Head of caudate nucleus (tissue), 42 donors: Measurements from ENCODE around the gene ZNF83.
"Not testable (repeated sequence)": the region's sequence is repeated elsewhere in the genome, so short reads cannot be mapped to it uniquely, and the experiment has no call there.

Experiments used
- DNase-seq, 42 donors: peaks; one replicate each; pipeline versions ENCODE4 v3.0.0 to v3.0.0-alpha.2; 2020 to 2021; ENCODE audit warnings: mixed read lengths in 7 of 42
- intact Hi-C: fragments of 100-400 bp; cut with DNase I; formaldehyde crosslinking; loops from one replicate; pipeline ENCODE4 v1.15.0; 2022

Gene ZNF83

GRCh38 chr19:52637718-52638585, at the start of gene ZNF83:
ZNF83 (minus strand) TSS chr19:52638355.
- DNase-seq: peak; percentile 89 to 99 (median 96)
- intact Hi-C loops: loop anchor here (10.0 kb wide), 1 partner anchor 87 kb away; no protein-coding TSS in a partner anchor

GRCh38 chr19:52687684-52688083, 49.5 kb upstream of the ZNF83 start:
- intact Hi-C loops: no loop called here
- DNase-seq: no peak

GRCh38 chr19:52685811-52686210, 47.7 kb upstream of the ZNF83 start:
- intact Hi-C loops: no loop called here
- DNase-seq: no peak

GRCh38 chr19:52681216-52681615, 43.1 kb upstream of the ZNF83 start:
- DNase-seq, intact Hi-C loops: not testable (repeated sequence)

- DNase-seq: no peak
- intact Hi-C loops: no loop called here
Measured at GRCh38 chr19:52679598-52679997, 41.4 kb upstream of the ZNF83 start.

GRCh38 chr19:52675239-52675638, 37.1 kb upstream of the ZNF83 start:
- DNase-seq, intact Hi-C loops: not testable (repeated sequence)

GRCh38 chr19:52673014-52673413, 34.9 kb upstream of the ZNF83 start:
- intact Hi-C loops: no loop called here
- no peak for DNase-seq

- peak in 41 of 42 donors; percentile 4 to 83 (median 66) for DNase-seq
- intact Hi-C loops: no loop called here
Measured at GRCh38 chr19:52670046-52670445, 31.9 kb upstream of the ZNF83 start.

GRCh38 chr19:52669586-52669985, 31.4 kb upstream of the ZNF83 start:
- intact Hi-C loops: no loop called here
- DNase-seq: peak in 16 of 42 donors; percentile 9 to 54 (median 34)

GRCh38 chr19:52667972-52668371, 29.8 kb upstream of the ZNF83 start:
- intact Hi-C loops: no loop called here

GRCh38 chr19:52666506-52666905, 28.4 kb upstream of the ZNF83 start:
- intact Hi-C loops: no loop called here
- DNase-seq: no peak

More at GRCh38 chr19:52667972-52668371, 29.8 kb upstream of the ZNF83 start:
- DNase-seq: no peak

- DNase-seq: peak in 1 of 42 donors; percentile 25
- intact Hi-C loops: no loop called here
Measured at GRCh38 chr19:52665529-52665928, 27.4 kb upstream of the ZNF83 start.

GRCh38 chr19:52665027-52665426, 26.9 kb upstream of the ZNF83 start:
- peak in 1 of 42 donors; percentile 12 for DNase-seq
- intact Hi-C loops: no loop called here

GRCh38 chr19:52664461-52664860, 26.3 kb upstream of the ZNF83 start:
- intact Hi-C loops: no loop called here

GRCh38 chr19:52662631-52663030, 24.5 kb upstream of the ZNF83 start:
- DNase-seq: no peak
- intact Hi-C loops: no loop called here

More at GRCh38 chr19:52664461-52664860, 26.3 kb upstream of the ZNF83 start:
- no peak for DNase-seq

- no peak for DNase-seq
- intact Hi-C loops: no loop called here
Measured at GRCh38 chr19:52660981-52661380, 22.8 kb upstream of the ZNF83 start.

GRCh38 chr19:52659013-52659412, 20.9 kb upstream of the ZNF83 start:
- intact Hi-C loops: no loop called here
- DNase-seq: no peak

- no peak for DNase-seq
- intact Hi-C loops: no loop called here
Measured at GRCh38 chr19:52658595-52658994, 20.4 kb upstream of the ZNF83 start.

- intact Hi-C loops: no loop called here
- DNase-seq: no peak
Measured at GRCh38 chr19:52653161-52653560, 15.0 kb upstream of the ZNF83 start.

- intact Hi-C loops: no loop called here
- DNase-seq: no peak
Measured at GRCh38 chr19:52651956-52652355, 13.8 kb upstream of the ZNF83 start.
